ENCODE results near the gene RNF26.

Gene RNF26

DNA sequence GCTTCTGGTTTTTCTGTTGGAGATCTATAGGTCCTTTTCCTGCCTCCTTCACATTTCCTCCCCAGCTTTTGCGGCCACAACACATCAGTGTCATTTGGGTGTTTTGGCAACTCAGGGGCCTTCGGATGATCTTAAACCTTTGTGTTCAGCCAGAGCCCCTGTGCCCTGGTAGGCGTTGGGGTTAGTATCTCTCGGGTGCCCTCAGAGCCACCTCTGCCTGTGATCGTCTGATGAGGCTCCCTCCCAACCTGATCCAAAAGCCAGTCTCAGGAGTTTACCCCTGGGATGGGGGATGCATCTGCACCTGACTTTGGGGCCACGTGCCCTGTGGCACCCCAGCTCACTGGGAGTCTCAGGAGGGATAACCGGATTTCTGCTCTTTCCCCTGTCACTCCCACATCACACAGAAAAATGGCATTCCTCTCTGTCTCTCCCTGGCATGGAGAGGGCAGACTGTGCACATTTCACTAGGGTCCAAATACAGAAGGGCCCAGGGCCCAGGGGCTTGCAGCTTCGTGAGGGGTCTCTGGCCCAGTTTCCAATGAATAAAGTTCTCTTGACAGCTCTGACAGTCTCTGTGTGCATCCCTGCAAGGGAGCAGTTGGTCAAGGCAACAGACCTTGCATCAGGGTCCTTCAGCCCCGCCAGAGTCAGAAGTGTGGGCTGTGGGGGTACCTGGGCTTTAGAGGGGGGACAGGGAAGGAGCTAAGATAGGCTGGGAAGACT lies 2.6 kb downstream of the RNF26 start:
- DNase-seq (ENCODE audit: low read depth, low spot score) = no peak

DNA sequence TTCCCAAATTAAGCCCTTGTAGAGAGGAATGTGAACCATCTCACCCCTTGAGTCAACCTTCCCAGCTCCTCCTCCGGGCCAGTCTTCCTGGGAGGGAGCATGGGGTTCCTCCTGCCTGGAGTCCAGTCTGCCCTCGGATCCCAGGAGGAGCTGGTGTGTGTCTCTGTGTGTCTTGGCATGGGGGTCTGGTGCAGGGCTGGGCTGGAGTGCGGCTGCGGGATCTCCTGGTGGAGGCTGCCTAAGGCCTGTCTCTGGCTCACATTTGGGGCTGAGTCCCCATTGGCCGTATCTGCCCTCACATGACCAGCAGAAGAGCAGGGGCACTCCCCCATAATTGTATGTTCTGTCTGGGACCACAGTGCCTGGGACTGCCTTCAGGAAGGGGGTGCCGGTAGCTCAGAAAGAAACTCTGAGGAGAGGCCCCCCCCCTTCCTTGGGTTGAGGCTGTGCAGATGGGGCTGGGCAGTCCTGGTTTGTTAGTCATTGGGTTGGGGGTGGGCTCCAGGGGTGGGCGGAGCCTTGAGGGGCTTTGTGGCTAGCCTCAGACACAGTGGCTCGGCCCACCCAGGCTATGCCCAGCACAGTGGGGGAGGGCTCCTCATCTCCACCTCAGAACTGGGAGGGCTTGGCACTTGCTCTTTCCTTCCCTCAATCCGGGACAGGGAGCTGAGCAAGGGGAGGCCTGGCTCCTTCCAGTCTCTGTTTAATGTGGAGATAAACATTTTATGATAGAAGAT lies 3.4 kb downstream of the RNF26 start:
- no peak for DNase-seq (ENCODE audit: low read depth, low spot score)

DNA sequence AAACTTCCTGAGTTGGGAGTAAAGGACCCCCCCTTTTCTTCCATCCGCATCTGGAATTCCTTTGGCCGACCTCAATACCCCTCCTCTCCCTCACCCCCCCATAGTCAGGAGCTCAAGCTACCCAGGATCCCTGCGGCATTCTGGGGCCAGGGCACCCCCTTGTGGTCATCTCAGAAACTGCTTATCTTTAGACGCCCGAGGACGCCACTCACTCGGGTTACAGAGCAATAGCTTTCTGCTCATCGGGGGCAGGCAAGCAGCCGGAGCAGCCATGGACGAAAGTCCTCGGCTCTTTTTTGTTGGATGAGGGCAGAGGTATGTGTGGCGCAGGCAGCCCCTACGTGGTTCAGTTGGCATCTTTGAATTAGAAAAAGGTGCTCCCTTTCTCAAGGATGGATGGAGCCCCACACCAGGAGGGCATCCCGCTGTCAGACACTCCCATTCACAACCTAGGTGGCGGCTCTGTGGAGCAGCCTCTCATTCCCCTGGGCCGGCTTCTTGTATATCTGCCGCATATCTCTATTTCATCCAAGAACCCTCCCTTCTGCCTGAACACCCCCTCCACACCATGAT lies 4.1 kb downstream of the RNF26 start:
- peak; percentile 25 for DNase-seq (ENCODE audit: low read depth, low spot score)

DNA sequence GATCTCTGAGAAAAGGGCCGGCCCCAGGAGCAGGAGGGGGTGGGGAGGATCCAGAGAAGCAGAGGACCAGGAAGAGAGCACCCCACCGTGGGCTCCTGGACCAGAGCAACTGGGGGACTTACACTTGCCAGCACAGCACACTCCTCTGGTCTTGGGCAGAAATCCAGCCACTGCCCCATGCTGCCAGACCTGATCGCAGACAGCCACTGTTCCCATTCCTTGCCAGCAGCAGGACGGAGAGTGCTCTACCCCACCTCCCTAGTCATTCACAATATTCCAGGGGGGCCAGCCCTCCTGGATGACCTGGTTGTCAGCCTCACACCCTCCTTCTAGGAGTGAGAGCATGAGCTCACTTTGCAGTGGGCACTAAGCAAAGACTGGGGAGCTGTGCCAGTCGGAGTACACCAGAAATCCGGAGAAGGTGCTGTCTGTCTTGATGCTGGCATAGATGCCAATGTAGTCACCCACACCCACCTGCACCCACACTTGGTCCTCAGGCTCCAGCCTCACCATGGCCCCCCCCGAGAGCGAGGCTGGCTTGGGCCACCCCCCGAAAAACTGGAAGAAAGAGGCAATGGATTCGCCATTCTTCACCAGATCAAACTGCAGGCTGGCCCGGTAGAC lies 4.8 kb downstream of the RNF26 start:
- DNase-seq (ENCODE audit: low read depth, low spot score) = no peak

DNA sequence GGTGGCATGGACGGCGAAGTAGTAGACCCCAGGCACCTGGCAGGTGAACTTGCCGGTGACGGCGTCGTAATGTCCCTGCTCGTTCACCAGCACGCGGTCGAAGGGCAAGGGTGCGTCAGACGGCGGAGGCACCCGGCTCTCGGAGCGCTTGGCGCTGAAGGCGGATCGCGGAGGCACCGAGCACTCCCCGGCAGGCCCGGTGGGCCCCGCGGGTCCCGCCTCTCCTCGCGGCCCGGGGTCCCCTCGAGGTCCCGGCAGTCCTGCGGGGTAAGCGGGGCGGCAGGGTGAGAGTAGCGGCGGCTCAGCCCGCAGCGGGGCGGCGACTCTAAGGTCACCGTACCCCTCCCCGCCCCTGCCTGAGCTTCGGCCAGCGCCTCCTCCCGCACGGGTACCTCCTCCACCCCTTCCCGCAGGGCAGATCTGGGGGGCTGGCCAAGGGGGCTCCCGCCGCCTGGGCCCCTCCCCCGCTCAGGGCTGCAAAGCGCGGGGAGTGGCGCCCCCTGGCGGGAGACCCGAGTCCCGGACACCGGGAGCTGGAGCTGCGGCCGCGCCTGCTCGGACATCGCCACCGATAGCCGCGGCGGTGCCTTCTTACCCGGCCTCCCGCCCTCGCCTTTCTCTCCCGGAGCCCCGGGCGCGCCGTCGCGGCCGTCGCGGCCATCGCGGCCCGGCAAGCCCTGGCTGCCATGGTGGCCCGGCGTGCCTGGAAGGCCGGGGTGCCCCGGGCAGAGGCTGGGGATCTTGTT lies 5.4 kb downstream of the RNF26 start:
- DNase-seq (ENCODE audit: low read depth, low spot score) = no peak

DNA sequence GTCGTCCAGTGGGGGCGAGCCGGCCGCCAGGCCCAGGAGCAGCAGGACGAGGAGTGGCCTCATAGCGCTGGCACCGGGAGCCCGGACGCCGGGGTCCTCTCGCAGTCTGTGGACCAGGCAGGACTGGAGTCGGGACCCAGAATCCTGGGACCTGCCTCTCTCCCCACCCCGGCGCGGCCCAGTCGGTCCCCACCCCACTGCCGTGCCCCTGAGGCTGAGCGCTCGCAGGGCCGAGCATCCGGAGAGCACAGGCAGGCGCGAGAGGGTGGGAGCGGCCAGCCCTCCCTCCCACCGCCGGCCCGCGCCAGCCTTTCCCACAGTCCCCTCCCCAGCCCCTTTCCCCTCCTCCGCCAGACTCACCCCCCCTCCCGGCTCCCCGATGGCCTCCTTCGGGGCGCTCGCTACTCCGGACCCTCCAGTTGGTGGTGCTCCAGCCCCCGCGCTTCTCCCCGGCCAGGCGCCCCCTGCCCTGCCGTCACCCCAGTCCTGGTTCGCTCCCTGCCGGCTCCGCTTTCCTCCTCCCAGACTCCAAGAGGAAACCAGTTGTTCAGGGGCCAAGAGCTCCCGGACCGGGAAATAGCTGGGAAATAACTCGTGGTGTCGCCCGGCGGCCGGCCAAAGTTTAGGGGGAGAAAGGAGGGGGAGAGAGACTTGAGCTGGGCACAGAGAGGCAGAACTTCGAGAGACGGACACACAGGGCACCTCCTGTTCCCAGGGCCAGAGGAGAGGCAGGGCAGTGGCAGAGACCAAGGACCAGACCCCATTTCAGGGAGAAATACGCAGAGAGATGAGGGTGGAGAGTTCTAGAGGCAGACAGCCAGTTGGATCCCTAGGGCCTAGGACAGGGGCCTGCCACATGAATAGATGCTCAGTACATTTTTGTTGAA lies 6.3 kb downstream of the RNF26 start, which contains the start of gene C1QTNF5:
TSS of gene C1QTNF5 (minus strand) at position 549 of the 887 bp plus-strand sequence. CDS start at position 63, 486 bp downstream.
- no peak for DNase-seq (ENCODE audit: low read depth, low spot score)

DNA sequence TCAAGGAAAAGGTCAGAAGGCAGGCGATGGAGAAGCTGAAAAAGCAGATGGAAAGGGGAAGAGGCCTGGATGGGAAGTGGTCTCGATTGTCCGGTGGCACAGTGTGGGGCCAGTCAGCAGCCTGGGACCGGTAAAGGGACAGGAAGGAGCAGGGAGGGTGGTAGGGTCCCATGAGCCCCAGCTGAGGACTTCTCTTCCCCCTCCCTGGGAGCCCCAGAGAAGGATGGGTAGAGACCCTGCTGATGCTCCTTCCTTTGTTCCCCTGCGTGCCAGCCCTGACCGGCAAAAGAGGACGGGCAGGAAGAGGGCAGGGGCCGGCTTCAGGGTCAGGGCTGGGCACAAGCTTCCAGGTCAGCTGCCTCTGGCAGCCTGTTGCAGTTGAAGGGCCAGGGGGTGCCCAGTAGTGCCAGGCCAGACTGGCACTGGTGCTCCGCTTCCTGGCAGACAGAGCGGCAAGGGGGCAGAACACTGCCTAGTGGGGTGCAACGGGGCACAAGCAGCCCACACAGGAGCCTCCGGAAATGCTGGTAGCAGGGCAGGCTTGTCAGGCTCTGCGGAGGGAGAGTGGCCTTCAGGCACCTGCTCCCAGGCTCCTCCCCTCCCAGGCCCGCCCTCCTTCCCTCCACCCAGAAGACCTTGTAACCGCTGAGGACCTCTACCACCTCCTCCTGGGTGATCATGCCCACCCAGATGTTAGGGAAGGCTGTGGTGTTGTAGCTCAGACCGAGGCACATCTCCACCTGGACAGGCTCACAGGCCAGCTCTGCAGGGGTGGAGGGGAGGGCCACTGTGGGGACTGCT lies 7.1 kb downstream of the RNF26 start:
- DNase-seq (ENCODE audit: low read depth, low spot score) = no peak

DNA sequence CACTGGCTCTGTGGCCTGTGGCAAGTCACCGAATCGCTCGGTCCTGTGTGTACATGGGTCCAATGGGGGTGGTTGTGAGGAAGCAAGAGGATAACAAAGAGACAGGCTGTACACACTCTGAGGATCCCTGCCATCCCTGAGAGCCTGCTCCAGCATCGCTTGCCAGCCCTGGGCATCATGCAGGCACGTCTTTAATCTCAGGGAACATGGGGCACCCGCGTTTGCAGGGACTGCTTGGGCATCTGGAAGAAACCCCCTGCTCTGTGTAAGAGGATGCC lies 7.6 kb downstream of the RNF26 start:
- no peak for DNase-seq (ENCODE audit: low read depth, low spot score)

DNA sequence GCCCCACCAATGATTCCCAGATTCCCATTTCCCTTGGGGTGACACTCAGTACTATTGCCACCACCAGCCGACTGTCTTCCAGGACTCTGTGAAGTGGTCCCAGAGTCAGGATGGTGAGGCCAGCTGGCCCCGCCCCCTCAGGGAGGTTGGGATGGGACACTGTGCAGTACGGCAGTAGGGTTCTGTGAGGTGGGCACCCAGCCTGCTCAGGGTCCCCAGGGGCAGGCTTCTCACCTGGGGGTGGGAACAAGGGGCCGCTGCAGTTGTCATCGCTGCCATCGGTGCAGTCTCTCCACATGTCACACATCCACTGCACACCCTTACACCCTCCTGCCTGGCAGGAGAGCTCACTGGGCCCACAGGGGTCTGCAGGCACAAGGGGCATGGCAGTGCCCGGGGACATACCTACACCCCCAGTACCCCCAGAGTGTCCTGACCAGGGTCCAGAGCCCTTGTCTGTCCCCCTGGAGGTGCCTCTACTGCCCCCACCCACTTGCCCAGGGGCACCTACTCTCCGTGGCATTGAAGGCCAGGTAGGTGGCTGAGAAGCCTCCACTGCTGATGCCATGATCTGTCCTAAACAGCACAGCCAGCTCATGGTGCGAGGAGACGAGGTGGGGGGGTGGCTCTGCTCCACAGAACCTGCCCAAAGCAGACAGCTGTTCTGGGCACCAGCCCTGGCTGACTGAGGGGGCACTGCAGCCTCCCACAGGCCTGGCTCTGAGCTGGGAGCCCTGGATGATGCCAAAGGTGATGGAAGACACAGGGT lies 8.2 kb downstream of the RNF26 start:
- DNase-seq (ENCODE audit: low read depth, low spot score) = no peak

DNA sequence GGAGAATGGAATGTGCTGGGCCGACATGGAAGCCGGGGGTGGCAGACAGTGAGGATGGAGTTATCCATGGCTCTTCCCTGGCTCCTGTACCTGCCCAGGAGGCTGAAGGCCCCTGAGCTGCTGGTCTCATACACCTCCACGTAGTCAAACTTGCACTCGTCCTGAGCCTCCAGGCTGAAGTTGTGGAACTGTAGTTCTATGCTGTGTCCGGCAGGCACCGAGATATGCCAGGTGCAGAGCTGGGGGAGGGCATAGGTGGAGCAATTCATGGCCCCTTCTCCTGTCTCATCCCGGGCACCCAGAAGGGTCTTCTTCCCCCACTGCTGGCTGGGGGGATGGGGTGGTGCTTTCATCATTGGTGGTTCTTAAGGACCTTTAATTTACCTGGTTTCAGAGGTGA lies 9.4 kb downstream of the RNF26 start:
- no peak for DNase-seq (ENCODE audit: low read depth, low spot score)

DNA sequence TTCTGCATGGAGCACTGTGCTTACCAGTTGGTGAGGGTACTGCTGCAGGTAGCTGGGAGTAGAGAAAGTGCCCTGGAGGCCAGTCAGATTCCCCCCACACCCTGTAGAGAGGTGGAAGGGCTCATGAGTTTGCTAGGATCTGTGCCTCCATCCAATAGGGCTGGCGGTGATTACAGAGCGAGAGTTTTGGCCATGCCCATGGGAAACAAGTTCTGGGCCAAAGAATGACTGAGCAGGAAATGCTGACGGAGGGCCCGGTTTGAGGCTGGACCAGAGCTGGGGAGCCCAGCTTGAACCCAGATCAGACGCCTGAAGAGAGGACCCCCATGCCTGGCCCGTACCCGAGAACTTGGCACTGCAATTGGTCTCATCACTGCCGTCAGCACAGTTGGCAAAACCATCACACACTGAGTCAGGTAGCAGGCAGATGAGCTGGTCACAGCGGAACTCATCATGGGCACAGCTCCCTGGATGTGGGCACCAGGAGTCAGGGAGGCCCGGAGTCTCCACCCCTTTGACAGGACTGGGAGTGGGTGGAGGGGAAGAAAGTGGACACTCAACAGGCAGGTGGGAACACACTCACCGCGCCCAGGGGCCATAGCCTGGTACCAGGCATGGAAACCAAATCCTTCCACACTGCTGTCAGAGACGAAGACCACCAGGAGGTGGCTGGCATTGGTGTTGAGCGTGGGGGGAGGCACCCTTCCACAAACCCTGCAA lies 10.1 kb downstream of the RNF26 start:
- no peak for DNase-seq (ENCODE audit: low read depth, low spot score)

DNA sequence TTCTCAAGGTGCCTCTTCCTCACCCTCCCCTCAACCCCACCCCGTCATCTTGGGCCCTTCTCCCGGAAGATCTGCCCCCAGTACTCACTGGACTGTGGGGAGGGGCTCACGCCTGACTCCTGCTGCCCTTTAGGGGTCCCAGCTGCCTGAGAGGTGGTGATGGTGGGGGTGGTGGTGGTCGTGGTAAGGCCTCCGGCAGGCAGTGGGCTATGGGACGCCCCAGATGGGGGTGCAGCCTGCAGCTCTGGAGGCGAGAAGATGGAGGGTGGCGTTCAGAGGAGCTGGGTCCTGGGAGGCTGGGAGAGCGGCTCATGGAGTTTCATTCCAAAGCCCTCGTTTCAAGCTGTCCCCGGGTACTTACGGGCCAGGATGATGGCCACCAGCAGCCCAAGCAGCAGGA lies 11.4 kb downstream of the RNF26 start:
- DNase-seq (ENCODE audit: low read depth, low spot score) = no peak

DNA sequence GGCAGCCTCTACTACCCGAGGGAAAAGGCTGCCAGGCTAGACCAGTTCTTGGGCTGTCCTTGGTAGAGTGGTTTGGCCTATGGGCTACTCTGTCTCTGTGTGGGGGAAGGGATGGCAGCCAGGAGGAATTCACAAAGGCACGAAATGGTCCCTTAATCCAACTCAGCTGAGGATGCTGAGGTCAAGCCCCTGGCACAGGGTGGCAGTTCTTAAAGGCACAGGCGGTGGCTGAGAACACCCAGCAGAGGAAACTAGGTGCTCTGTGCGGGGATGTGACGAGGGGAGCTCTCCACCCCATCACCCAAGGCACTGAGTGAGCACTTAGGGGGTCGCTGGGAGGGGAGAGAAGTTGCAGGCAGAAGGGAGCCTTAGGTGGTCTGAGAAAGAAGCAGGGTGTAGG lies 12.3 kb downstream of the RNF26 start, which contains the start of gene MFRP:
TSS of gene MFRP (minus strand) at position 101 of the 400 bp plus-strand sequence. CDS start 192 bp downstream, outside the sequence.
- no peak for DNase-seq (ENCODE audit: low read depth, low spot score)

DNA sequence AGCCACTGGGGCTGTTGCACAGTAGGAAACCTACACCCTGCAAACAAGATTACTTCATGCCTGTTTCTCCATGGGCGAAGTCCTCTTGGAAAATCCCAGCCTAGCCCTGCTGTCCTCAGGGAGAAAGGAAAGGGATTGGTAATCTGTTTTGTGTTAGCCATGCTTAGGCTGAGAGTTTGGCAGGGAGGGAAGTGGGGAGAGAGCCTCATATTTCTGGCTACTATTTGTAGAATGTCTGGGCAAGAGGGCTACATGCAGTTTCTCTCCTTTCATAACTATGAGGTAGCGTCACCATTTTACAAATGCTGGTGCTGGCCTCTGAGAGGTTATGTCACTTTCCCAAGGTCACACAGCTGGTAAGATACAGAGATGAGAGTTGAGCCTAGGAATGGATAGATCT lies 12.9 kb downstream of the RNF26 start:
- no peak for DNase-seq (ENCODE audit: low read depth, low spot score)

DNA sequence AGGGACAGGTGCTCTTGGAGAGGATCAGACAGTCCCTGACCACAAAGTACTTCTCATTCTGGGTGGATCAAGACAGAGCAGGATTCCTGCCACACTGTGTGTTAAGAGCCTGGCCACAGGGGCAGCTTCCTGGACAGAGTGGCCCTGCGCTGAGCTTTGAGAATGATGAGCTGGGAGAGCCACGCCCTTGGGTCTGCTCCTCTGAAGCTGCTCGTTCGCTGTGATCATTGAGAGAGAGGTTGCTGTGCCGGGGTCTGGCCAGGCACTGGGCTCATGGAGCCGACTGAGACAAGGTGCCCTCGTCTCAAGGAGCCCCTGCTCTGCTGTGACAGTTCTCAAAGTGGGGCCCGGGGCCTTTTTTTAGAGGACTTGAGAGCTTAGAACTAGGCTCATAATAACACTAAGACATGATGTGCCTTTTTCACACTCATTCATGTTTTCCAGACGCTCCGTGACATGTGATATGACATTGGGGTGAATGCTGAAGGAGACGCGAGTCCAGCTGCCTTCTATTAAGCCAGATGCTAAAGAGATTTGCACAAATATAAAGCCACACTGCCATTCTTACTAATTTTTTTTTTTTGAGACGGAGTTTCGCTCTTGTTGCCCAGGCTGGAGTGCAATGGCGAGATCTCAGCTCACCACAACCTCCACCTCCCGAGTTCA lies 13.7 kb downstream of the RNF26 start:
- no peak for DNase-seq (ENCODE audit: low read depth, low spot score)

DNA sequence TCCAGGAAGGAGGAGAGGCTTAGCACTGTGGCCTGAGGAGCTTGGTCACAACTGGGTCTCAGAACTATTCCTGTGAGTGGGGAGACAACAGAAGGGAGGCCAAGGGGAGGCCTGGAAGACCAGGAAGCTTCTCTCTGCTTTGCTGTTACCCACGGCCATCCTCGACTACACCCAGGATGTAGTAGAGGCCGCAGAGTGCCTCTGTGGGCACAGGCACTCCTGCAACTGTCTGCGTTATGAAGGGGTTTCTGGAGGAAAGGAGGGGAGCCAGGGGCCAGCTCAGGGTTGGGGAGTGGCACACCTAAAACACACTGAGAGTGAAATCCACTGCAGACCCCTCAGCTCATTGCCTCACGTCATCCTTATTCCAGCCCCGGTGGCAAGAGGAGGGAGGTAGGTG lies 16.0 kb downstream of the RNF26 start:
- no peak for DNase-seq (ENCODE audit: low read depth, low spot score)

DNA sequence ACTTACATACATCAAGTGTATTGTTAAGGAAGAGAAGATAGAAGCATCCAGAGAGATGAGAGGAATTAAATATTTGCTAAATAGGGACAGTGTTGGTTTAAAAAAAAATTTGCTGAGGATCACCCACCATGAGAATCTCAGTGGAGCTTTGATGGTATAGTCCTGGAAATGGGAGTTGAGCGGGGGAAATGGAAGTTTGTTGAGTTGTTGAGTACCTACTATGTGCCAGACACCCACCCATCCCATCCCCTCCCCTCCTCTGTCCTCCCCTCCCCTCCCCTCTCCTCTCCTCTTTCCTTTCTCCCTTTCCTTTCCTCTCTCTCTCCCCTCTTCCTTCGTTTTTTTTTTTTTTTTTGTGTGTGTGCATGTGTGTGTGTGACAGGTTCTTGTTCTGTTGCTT lies 16.9 kb downstream of the RNF26 start:
- no peak for DNase-seq (ENCODE audit: low read depth, low spot score)

DNA sequence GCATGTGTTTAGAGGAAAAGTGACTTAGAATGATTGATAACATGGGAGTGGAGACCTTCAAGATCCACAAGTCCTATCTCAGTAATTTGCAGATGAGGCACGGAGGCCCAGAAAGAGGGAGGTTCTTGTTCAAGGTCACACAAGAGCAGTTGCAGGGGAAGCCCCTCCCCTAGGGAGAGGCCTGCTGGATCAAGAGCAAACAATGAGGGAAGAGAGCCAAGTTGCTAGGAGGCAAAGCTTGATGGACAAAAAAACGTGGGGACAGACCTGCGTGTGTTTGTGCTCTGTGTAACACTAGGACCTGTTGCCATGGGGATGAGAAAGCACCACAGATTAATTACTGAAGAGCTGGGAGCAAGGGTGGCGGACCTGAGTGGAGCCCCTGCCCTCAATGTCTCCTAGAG lies 18.5 kb downstream of the RNF26 start:
- no peak for DNase-seq (ENCODE audit: low read depth, low spot score)
